ENCODE results near the gene ZNF222. TPM values are rescaled to one million over a fixed set of nuclear protein-coding genes. Genes with fewer than 3 reads are reported as not detected.
A peak's percentile ranks its signal among the peaks of the same experiment; 100 is the strongest.

ZNF222 gene
- total RNA-seq: 10 to 100 TPM in 1 of 6 donors, 1 to 10 TPM in 4, not detected in 1; 2.5 to 13.6 (median 4.0) TPM

DNA sequence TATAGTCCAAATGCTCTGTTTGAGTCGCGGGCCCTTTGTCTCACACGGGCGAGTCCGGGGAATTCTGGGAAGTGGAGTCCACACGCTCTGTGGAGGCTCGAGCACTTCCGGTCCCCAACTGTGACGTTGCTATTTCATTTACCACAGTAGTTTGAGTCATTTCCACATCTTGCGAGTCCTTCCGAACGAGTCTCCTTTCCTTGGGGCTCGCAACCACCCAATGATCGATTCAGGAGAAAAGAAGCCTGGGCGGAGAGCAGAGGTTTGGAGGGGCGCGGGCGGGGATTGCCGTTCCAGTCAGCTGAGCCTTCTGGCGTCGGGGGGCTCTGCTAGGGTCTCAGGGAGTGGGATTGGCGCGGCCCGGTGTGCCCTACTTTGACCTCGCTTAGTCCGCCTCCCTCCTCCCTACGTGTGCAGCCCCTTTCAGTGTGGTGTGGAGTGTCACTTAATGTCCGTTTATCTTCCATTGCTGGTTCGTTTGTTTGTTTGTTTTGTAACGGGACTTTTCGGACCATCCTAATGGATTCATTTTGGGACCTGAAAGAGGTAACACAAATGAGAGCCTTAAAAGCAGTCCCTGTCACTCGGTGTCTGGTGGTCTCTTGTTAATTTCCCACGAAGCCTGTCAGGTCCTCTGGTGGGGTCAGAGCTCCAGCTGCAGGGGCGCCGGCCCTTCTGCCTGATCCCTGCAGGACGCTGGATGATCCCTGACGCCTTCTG, at the start of gene ZNF222:
ZNF222 (plus strand) TSS at position 163 of the 720 bp plus-strand sequence; CDS start at position 221, 58 bp downstream.
- TF ChIP-seq, protein P1, sequence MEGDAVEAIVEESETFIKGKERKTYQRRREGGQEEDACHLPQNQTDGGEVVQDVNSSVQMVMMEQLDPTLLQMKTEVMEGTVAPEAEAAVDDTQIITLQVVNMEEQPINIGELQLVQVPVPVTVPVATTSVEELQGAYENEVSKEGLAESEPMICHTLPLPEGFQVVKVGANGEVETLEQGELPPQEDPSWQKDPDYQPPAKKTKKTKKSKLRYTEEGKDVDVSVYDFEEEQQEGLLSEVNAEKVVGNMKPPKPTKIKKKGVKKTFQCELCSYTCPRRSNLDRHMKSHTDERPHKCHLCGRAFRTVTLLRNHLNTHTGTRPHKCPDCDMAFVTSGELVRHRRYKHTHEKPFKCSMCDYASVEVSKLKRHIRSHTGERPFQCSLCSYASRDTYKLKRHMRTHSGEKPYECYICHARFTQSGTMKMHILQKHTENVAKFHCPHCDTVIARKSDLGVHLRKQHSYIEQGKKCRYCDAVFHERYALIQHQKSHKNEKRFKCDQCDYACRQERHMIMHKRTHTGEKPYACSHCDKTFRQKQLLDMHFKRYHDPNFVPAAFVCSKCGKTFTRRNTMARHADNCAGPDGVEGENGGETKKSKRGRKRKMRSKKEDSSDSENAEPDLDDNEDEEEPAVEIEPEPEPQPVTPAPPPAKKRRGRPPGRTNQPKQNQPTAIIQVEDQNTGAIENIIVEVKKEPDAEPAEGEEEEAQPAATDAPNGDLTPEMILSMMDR (IDR thresholded peaks at IDR 0.05): no peak
- TF ChIP-seq EP300 (IDR thresholded peaks at IDR 0.05) (no peak), POLR2A (IDR thresholded peaks at IDR 0.05) (peak in 1 of 4 donors; percentile 23), POLR2AphosphoS5 (IDR thresholded peaks at IDR 0.05) (peak; percentile 12 to 34)
- Histone ChIP-seq H3K4me1 (peaks cover 3 to 10% (median 8%) of the 10 kb centered on the region in 4 donors), H3K27me3 (no peaks in the 10 kb centered on the region), H3K9me3 (peaks cover 16 to 30% (median 21%) of the 10 kb centered on the region in 4 donors), H3K27ac (peak within 1 kb of the TSS in 3 of 4 donors; percentile 57 to 81 (median 57)), H3K4me3 (peak within 1 kb of the TSS; percentile 57 to 85 (median 69)), H3K36me3 (peaks cover 18 to 37% (median 35%) of the 10 kb centered on the region in 4 donors)
- 3 to 4% methylated on average over 36 to 37 of the region's 37 CpGs for WGBS, 2 donors
- ATAC-seq (ENCODE audit: low FRiP score in 2 of 2) (peak; percentile 91 to 99), DNase-seq (peak; percentile 57 to 91)

DNA sequence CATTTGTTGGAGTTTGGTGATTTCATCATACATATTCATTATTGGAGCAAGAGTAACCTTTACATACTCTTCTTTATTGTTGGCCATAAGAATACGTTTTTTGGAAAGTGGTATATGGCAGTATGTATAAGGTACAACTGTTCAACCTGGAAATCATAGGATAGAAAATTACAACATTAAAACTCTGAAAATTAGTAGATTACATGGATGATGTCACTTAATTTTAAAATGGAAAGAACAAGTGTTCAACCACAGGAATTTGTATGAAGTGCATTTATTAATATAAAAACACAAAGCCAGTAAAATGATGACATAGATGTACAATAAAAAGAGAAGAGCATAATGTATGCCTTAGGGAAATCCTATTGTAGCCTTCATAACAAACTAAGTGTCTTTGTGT, 48.4 kb upstream of the ZNF222 start:
- H3K4me1 ChIP-seq: no peaks in the 10 kb centered on the region
- WGBS, 2 donors: 89 to 97% methylated on average over 1 of the region's 1 CpG
- TF ChIP-seq POLR2AphosphoS5 (IDR thresholded peaks at IDR 0.05) (no peak), POLR2A (IDR thresholded peaks at IDR 0.05) (no peak), EP300 (IDR thresholded peaks at IDR 0.05) (no peak)
- TF ChIP-seq, protein P1 (IDR thresholded peaks at IDR 0.05): no peak
- no peak overlapping the region for H3K4me3 ChIP-seq
- no peaks in the 10 kb centered on the region for H3K36me3 ChIP-seq
- H3K27ac ChIP-seq: no peak overlapping the region
- DNase-seq: no peak
- no peak for ATAC-seq (ENCODE audit: low FRiP score in 2 of 2)
- peaks cover 60 to 87% (median 78%) of the 10 kb centered on the region in 4 donors for H3K9me3 ChIP-seq
- H3K27me3 ChIP-seq: no peaks in the 10 kb centered on the region

DNA sequence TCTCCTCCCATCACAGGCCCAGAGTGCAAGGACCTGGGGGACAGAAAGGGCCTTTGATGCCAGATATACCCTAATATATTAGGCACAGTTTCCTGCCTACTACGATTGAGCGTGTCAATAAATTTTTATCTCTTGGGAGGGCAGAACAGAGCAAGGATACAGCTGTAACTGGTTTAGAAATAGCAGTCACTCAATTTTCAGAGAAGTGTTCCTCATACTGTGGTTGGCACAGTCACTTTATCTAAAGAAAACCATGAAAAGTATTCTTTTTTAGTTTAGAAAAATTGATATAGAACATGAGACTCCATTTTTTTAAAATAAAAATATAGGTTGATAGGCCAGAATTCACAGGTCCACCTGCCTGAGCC, 41.7 kb upstream of the ZNF222 start:
- ATAC-seq (ENCODE audit: low FRiP score in 2 of 2) (no peak), DNase-seq (no peak)
- H3K36me3 ChIP-seq: peaks cover 0 to 5% (median 2%) of the 10 kb centered on the region in 4 donors
- peaks cover 5 to 9% (median 5%) of the 10 kb centered on the region in 4 donors for H3K4me1 ChIP-seq
- TF ChIP-seq POLR2AphosphoS5 (IDR thresholded peaks at IDR 0.05) (no peak), EP300 (IDR thresholded peaks at IDR 0.05) (no peak), POLR2A (IDR thresholded peaks at IDR 0.05) (no peak)
- TF ChIP-seq, protein P1 (IDR thresholded peaks at IDR 0.05): no peak
- H3K9me3 ChIP-seq: peaks cover 12 to 31% (median 22%) of the 10 kb centered on the region in 4 donors
- H3K27ac ChIP-seq: peak overlapping the region in 2 of 4 donors; percentile 78 to 89
- 62 to 87% methylated on average over 2 of the region's 2 CpGs for WGBS, 2 donors
- no peaks in the 10 kb centered on the region for H3K27me3 ChIP-seq
- H3K4me3 ChIP-seq: peak overlapping the region in 3 of 4 donors; percentile 70 to 84 (median 77)

DNA sequence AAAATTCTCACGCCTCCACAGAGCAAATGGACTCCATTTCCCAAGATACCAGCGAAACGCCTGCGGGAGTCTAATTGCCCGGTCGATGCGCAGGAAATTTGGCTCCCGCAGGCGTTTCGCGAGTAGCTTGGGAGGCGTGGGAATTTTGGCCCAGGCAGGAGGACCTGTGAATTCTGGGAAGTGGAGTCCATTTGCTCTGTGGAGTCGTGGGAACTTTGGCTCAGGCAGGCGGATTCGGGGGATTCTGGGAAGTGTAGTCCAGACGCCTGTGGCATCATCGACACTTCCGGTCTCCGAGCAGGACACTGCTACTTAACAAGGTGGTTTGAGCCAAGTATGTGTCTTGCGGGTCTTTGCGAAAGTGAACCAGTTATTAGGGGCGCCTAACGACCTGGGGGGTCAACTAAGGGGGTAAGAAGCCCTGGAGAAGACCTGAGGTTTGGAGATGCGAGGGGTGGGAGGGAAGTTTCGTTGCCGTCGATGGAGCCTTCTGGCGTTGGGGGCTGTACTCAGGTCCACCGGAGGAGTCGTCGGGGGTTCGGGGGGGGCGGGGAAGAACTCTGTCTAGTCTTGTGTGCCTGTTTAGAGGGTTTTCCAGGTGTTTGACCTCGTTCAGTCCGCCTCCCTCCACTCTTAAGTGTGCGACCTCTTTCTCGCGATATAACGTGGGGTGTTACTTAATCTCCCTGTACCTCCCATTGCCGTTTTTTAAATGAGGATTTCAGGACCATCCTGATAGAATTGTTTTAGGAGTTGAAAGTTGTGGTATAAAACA, 41.1 kb upstream of the ZNF222 start, which contains the start of gene ZNF155:
ZNF155 (plus strand) TSS at position 277 of the 775 bp plus-strand sequence. CDS start 4,356 bp downstream, outside the sequence.
- DNase-seq: peak; percentile 5 to 95
- Histone ChIP-seq H3K36me3 (peaks cover 0 to 11% (median 8%) of the 10 kb centered on the region in 4 donors), H3K9me3 (peaks cover 10 to 28% (median 19%) of the 10 kb centered on the region in 4 donors), H3K4me3 (peak within 1 kb of the TSS; percentile 50 to 84 (median 74)), H3K4me1 (peaks cover 5 to 9% (median 5%) of the 10 kb centered on the region in 4 donors), H3K27ac (peak within 1 kb of the TSS; percentile 50 to 89 (median 80)), H3K27me3 (no peaks in the 10 kb centered on the region)
- peak; percentile 98 to 100 for ATAC-seq (ENCODE audit: low FRiP score in 2 of 2)
- TF ChIP-seq POLR2A (IDR thresholded peaks at IDR 0.05) (peak in 1 of 4 donors; percentile 40), POLR2AphosphoS5 (IDR thresholded peaks at IDR 0.05) (peak; percentile 73 to 82), EP300 (IDR thresholded peaks at IDR 0.05) (peak in 1 of 4 donors; percentile 30)
- TF ChIP-seq, protein P1 (IDR thresholded peaks at IDR 0.05): no peak
- WGBS, 2 donors: 0 to 1% methylated on average over 26 to 40 of the region's 40 CpGs

Measured in upper lobe of left lung (tissue), 6 donors.